Activated T-helper 1 cell treated with Interleukin-2 at 50 U/mL for 16 hours (primary cell): Measurements from ENCODE around the gene MTUS2.

Experiments used
- DNase-seq: peaks from one replicate; pipeline ENCODE4 v3.0.0-alpha.2; 2020; ENCODE audit warnings: low read depth

The MTUS2 gene

GRCh38 chr13:28859069-28859468 is 38.9 kb downstream of the MTUS2 start:
- no peak for DNase-seq

DNA sequence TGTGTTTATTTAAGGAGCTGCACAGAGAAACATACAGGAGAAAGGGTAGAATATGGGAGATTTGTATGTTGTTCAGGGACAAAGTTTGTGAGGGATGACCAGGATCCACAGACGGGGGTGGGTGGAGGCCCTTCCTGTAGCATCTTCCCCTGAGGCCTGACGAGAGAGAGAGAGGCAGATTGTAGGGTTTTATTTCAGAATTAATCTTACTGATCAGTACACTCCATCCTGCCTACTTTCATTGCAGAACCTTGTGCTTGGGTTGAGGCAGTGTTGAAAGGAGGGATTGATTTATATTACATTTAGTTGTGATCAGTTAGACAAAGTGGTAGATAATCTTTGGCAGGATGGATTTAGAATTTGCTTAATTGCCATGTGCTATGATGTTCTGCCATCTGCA is 39.6 kb downstream of the MTUS2 start:
- no peak for DNase-seq

- no peak for DNase-seq
Measured at GRCh38 chr13:28864544-28864943, 44.4 kb downstream of the MTUS2 start.

DNA sequence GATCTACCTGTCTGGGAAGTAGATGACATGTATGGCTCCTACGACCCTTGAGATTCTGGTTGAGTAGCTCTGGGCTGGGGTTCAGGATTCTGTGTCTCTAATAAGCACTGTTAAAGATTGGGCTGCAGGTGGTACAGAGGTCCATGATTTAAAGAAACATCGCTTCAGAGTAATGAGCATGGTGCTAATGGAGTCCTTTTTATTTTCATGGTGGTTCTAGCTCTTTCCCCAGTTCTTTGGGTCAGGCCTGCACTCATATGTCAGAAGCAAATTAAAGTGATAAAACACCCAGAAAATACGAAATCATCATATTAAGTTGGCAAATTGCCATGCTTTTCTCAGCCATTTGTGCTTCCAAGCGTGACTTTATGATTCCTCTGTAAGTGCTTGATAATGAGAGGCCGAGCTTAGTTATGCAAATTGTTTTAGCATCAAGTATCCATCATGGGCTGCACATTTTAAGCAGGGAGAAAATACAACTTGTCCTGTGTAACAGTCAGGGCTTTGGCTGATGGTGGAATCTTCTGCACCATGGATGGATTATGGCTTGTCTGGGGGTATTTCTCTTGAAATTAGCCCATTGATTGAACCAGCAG is 45.1 kb downstream of the MTUS2 start:
- DNase-seq, result no peak

GRCh38 chr13:28865951-28866350 is 45.8 kb downstream of the MTUS2 start:
- DNase-seq, result no peak

GRCh38 chr13:28866932-28867331 is 46.8 kb downstream of the MTUS2 start:
- no peak for DNase-seq

- no peak for DNase-seq
Measured at GRCh38 chr13:28867564-28867963, 47.4 kb downstream of the MTUS2 start.

DNA sequence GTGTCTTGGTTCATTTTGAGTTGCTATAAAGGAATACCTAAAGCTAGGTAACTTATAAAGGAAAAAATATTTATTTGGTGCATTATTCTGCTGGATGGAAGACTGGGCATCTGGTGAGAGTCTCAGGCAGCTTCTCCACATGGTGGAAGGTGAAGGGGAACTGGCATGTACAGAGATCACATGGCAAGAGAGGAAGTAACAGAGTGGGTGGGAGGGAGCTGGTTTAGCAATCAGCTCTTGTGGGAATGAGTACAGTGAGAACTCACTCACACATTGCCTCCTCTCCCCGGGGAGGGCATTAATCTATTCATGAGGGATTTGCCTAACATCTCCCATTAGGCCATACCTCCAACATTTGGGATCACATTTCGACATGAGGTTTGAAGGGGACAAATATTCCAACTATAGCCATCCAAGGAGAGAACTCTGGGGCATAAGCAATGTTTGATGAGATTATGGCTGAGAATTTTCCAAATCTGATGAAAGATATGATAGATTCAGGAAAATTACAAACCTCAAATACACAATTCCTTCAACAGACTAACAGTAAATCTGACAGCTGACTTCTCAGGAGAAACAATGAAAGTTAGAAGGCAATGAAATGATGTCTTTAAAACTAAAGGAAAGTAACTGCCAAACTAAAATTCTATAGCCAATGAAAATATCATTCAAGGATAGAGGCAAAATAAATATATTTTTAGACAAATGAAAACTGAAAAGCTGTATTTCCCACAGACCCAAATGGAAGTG is 52.5 kb downstream of the MTUS2 start:
- DNase-seq, result no peak

GRCh38 chr13:28875846-28876615 is 55.9 kb downstream of the MTUS2 start:
- no peak for DNase-seq

DNA sequence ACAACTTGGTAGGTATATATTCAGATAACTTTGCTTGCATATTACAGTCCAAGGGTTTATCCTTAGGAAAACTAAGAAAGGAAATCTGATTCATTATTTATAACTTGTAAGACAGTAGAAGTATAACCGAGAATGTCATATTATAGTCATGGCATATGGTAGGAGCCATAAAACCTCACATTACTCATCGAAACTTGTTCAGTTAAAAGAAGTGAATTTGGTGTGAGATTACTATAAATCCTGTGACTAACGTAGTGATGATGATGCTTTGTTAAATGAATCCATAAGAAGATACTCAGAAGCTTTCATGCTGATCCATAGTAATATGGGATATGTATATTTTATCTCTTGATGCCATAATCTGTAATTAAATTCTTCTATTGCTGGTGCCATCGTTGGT is 57.3 kb downstream of the MTUS2 start:
- no peak for DNase-seq

GRCh38 chr13:28885181-28885580 is 65.0 kb downstream of the MTUS2 start:
- no peak for DNase-seq

DNA sequence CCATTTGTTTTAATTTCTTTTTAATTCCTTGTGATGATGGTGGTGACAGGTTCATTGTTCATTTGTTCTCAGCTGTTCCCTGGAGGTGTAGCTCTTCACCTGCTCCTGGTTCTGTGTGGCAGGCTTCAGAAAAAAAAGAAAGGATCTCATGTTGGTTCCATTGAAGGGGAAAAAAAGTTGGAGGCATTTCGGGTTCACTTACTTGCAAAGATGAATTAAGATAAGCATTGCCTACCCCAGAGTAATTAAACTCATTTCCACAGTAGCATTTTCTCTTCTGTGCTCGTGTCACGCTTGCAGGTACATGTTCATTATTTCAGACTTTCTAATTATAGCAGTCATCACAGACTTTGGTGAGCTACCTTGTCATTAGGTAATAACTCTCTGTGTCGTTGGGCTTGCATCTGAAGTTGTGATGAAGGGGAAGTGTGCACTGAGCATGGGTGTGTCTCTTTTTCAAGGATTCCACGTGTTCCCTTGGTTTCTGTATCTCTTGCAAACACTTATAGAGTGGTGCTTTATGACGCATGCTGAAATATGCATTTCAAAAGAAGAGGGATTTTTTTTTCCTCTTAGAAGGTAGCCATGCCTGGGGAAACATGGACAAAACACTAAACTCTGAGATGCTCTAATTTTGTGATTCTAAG is 69.1 kb downstream of the MTUS2 start:
- no peak for DNase-seq

DNA sequence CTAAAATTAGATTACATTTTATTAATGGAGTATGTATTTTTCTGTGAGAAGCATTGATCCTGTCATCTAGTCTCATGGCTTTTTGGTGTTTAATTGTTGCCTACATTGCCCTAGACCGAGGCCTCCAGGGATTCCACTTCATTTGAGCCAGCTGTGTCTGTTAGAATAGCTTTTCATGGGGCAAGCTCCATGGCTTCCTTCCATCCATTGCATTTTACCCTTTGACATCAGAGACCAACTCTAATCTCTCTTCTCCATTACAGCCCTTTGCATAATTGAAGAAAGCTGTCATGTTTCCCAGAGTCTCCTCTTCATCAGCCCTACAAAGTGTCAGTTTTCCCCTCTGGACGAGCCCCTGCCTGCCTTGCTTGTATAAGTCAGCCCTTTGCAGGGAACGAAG is 70.6 kb downstream of the MTUS2 start:
- no peak for DNase-seq

DNA sequence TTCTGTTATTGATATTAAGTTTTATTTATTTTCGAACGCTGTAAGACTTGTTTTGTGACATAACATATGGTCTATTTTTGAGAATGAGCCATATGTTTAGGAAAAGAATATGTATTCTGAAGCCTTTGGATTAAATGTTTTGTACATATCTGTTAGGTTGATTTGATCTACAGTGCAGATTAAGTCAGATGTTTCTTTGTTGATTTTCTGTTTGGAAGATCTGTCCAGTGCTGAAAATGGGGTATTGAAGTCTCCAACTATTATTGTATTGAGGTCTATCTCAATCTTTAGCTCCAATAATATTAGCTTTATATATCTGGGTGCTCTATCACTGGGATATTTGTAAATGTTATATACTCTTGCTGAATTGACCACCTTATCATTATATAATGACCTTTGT is 97.9 kb downstream of the MTUS2 start:
- DNase-seq, result no peak

- no peak for DNase-seq
Measured at GRCh38 chr13:28922341-28922740, 102.2 kb downstream of the MTUS2 start.

DNA sequence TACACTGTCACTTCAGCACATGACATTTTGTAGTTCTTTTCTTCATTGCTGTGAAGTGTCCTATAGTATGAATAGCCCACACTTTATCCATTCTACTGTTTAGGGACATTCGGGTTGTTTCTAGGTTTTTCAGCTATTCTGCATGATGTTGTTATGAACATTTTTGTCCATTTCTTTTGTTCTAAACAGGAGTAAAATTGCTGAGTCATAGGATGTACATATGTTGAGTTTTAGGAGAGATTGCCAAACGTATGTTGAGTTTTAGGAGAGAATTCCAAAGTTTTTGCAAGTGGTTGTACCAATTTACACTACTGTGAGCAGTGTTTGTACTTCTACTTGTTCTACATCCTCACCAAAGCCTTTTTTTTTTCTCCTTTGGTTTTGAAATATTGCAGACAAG is 115.0 kb downstream of the MTUS2 start:
- DNase-seq, result no peak

DNA sequence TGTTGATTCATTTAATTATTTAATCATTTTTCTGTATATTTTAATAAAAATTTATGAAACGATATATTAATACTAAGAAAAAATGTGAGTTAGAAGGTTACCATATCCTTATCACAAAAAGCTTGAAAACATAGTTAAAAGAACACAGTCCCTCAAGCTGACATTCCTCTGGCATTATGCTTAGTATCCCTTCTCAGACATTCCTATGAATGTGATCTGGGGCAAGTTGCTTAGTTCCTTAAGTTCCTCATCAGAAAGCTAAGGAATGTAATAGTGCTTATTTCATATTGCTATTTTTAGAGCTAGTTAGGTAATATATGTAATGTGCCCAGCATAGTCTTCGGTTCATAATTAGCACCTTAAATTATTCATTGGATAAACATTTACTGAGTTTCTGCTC is 122.8 kb downstream of the MTUS2 start:
- no peak for DNase-seq

- DNase-seq, result no peak
Measured at GRCh38 chr13:28953714-28954418, 133.7 kb downstream of the MTUS2 start.

DNA sequence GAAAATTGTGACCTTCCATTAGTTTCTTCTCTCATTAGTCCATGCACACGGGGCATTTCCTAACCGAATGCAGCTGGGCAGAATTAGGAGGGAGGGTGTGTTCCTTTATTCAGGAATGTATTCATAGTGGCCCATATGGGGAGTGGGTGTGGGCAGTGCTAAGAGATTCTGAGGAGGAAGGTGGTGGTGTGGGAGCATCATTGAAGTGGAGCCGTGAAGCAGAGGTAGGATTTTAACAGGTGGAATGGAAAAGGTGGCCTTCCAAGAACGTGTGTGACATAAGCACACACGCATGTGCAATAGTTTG is 134.2 kb downstream of the MTUS2 start:
- DNase-seq, result no peak

GRCh38 chr13:28954810-28955209 is 134.7 kb downstream of the MTUS2 start:
- DNase-seq, result no peak

DNA sequence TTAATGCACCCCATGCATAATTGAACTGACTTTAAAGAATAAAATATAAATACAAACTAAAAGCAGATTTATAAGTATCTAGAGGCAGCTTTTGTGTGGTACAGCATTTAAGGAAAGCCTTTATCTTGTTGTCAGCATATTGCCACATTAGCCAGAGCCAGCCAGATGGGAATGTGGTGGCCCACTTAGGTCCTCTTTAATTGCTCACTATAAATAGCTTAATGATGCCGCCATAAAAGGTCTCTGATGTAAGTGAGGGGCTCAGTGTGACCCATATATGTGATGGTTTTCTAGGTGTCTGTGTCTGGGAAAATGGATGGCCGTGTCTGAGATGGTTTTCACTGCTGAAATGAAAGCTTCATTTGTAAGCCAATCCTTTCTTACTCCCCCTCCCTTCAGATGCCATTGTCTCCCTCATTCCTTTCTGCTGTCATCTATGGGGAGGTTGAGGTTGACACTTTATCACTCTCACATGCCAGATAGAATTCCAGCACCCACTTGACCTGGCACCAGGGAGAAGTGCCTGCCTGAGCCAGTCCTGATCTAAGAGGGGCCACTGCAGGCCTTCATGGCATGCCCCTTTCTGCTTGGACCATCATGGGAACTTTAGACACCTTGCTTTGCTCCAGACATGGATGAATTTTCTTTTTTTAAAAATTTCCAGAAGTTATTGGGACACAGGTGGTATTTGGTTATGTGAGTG is 135.3 kb downstream of the MTUS2 start:
- no peak for DNase-seq

GRCh38 chr13:28958018-28958417 is 137.9 kb downstream of the MTUS2 start:
- no peak for DNase-seq
